Measurements from ENCODE around the gene PLCL1. TPM values are rescaled to one million over a fixed set of nuclear protein-coding genes. Genes with fewer than 3 reads are reported as not detected.
A peak's percentile ranks its signal among the peaks of the same experiment; 100 is the strongest.

PLCL1 gene
- total and polyA plus RNA-seq, 8 donors = 0.38 to 1.5 (median 0.73) TPM

- no peak for FAIRE-seq
- 26 to 38% methylated on average over 1 of the region's 1 CpG for WGBS, 2 donors
- DNase-seq = no peak
- Histone ChIP-seq H3K27me3 (no peaks in the 10 kb centered on the region), H3K27ac (no peak overlapping the region), H3K4me1 (no peaks in the 10 kb centered on the region), H3K36me3 (no peaks in the 10 kb centered on the region), H3K4me3 (no peak overlapping the region), H3K9me3 (no peaks in the 10 kb centered on the region)
- intact Hi-C loops (cut with DNase I) = no loop called here
- no peak for ATAC-seq
- TF ChIP-seq, protein P1, sequence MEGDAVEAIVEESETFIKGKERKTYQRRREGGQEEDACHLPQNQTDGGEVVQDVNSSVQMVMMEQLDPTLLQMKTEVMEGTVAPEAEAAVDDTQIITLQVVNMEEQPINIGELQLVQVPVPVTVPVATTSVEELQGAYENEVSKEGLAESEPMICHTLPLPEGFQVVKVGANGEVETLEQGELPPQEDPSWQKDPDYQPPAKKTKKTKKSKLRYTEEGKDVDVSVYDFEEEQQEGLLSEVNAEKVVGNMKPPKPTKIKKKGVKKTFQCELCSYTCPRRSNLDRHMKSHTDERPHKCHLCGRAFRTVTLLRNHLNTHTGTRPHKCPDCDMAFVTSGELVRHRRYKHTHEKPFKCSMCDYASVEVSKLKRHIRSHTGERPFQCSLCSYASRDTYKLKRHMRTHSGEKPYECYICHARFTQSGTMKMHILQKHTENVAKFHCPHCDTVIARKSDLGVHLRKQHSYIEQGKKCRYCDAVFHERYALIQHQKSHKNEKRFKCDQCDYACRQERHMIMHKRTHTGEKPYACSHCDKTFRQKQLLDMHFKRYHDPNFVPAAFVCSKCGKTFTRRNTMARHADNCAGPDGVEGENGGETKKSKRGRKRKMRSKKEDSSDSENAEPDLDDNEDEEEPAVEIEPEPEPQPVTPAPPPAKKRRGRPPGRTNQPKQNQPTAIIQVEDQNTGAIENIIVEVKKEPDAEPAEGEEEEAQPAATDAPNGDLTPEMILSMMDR (IDR thresholded peaks at IDR 0.05) = no peak
These were observed 312.4 kb downstream of the PLCL1 start for GRCh38 chr2:198116756-198117155.

DNA sequence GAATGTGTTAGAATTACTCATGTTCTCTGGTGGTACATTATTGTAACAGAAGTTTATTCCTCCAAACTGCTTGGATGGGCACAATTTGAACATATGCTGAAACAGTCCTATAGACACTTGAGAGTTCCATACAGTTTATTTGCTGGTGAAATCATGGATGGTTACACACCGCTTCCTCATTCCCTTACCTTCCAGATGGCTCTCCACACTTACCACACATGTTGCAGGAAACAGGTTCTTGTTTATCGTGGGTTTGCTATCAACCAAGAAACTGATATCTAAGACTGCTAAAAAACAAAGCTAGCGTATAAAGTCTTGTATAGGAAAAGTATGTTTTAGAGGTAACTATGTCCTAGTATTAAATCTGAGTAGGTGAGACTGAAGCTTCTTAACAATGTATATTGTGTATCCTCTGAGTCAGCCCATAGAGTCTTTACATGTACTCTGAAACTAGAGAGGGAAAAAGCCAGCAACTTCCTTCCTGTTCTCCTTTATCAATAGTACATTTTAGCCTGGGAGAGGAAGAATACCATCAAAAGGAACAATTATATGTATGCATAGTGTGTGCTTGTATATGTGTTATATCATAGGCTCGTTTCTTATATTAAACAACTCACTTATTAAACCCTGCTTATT is 313.1 kb downstream of the PLCL1 start:
- WGBS, 2 donors = 71 to 73% methylated on average over 4 of the region's 4 CpGs
- ATAC-seq (no peak), DNase-seq (no peak), FAIRE-seq (no peak)
- intact Hi-C loops (cut with DNase I) = no loop called here
- no peaks in the 10 kb centered on the region for H3K27me3 ChIP-seq
- H3K27ac ChIP-seq = no peak overlapping the region
- H3K4me3 ChIP-seq = no peak overlapping the region
- no peaks in the 10 kb centered on the region for H3K9me3 ChIP-seq
- H3K4me1 ChIP-seq = no peaks in the 10 kb centered on the region
- H3K36me3 ChIP-seq = no peaks in the 10 kb centered on the region
- TF ChIP-seq, protein P1 (IDR thresholded peaks at IDR 0.05) = no peak

GRCh38 chr2:198127627-198128026 is 323.2 kb downstream of the PLCL1 start:
- no peak overlapping the region for H3K4me3 ChIP-seq
- H3K9me3 ChIP-seq = no peaks in the 10 kb centered on the region
- 46 to 58% methylated on average over 1 of the region's 1 CpG for WGBS, 2 donors
- peak; percentile 67 for FAIRE-seq
- H3K27me3 ChIP-seq = no peaks in the 10 kb centered on the region
- intact Hi-C loops (cut with DNase I) = loop anchor here in 1 of 3 donors (5.0 kb wide), 1 partner anchor 325 kb away; the partner anchor contains the start of gene PLCL1
- peak in 3 of 4 donors; percentile 79 to 84 (median 83) for ATAC-seq
- TF ChIP-seq, protein P1 (IDR thresholded peaks at IDR 0.05) = peak in 3 of 4 donors; percentile 33 to 40 (median 34)
- H3K27ac ChIP-seq = no peak overlapping the region
- no peaks in the 10 kb centered on the region for H3K36me3 ChIP-seq
- peak in 4 of 6 donors; percentile 16 to 29 (median 23) for DNase-seq
- no peaks in the 10 kb centered on the region for H3K4me1 ChIP-seq

GRCh38 chr2:198129609-198130008 is 325.2 kb downstream of the PLCL1 start:
- Histone ChIP-seq H3K27ac (no peak overlapping the region), H3K36me3 (no peaks in the 10 kb centered on the region), H3K4me1 (no peaks in the 10 kb centered on the region), H3K4me3 (no peak overlapping the region), H3K9me3 (no peaks in the 10 kb centered on the region), H3K27me3 (no peaks in the 10 kb centered on the region)
- ATAC-seq (no peak), DNase-seq (no peak), FAIRE-seq (no peak)
- 41 to 58% methylated on average over 5 of the region's 5 CpGs for WGBS, 2 donors
- intact Hi-C loops (cut with DNase I) = loop anchor here in 1 of 3 donors (5.0 kb wide), 1 partner anchor 327 kb away; the partner anchor contains the start of gene PLCL1
- TF ChIP-seq, protein P1 (IDR thresholded peaks at IDR 0.05) = no peak

DNA sequence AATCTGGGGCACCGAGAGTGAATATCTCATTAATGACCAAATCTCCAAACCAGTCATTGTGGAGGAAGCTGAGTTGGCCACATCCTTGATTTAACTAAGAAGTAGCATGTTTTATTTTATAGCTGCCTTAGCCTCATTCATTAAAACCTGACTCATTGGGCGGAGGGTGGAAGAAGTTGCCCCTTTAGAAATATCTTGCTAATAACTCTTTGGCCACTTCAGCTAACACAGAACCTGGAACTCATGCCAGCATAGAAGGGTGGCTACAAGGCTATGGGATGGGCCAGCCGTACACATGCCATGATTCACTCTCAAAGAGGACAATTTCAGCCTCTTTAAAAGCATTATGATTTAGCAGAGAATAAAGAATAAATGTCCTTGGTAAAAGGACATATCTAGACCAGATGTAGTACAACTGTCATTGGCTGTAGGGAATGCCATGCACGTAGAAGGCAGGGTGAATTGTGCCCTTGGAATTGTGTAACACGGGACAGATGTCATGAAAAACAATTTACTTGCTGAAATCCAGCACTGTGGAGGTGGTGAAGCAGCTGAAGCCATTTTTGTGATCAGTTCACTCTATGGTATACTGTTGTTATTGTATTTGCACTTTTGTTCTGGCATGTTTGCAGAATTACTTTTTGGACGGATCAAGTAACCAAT is 330.0 kb downstream of the PLCL1 start:
- no peak for FAIRE-seq
- Histone ChIP-seq H3K9me3 (no peaks in the 10 kb centered on the region), H3K27ac (no peak overlapping the region), H3K4me3 (no peak overlapping the region), H3K36me3 (no peaks in the 10 kb centered on the region), H3K4me1 (no peaks in the 10 kb centered on the region), H3K27me3 (no peaks in the 10 kb centered on the region)
- ATAC-seq = no peak
- intact Hi-C loops (cut with DNase I) = no loop called here
- no peak for DNase-seq
- TF ChIP-seq, protein P1 (IDR thresholded peaks at IDR 0.05) = no peak
- 74 to 80% methylated on average over 6 of the region's 6 CpGs for WGBS, 2 donors
